GM19043 (cell line): ENCODE results near the gene FGFRL1.

ENCODE experiments used
- ATAC-seq: cut with Tn5 transposase; IDR thresholded peaks from one replicate; pipeline ENCODE4 v1.9.1; 2021; ENCODE audit warnings: low read depth; ENCODE audit not compliant: unreplicated experiment

The FGFRL1 gene, protein sequence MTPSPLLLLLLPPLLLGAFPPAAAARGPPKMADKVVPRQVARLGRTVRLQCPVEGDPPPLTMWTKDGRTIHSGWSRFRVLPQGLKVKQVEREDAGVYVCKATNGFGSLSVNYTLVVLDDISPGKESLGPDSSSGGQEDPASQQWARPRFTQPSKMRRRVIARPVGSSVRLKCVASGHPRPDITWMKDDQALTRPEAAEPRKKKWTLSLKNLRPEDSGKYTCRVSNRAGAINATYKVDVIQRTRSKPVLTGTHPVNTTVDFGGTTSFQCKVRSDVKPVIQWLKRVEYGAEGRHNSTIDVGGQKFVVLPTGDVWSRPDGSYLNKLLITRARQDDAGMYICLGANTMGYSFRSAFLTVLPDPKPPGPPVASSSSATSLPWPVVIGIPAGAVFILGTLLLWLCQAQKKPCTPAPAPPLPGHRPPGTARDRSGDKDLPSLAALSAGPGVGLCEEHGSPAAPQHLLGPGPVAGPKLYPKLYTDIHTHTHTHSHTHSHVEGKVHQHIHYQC

GRCh38 chr4:1011022-1011665 lies at the start of gene FGFRL1:
Gene FGFRL1 (plus strand): TSS chr4:1011626. CDS start chr4:1012486, 860 bp downstream.
- ATAC-seq = no peak

DNA sequence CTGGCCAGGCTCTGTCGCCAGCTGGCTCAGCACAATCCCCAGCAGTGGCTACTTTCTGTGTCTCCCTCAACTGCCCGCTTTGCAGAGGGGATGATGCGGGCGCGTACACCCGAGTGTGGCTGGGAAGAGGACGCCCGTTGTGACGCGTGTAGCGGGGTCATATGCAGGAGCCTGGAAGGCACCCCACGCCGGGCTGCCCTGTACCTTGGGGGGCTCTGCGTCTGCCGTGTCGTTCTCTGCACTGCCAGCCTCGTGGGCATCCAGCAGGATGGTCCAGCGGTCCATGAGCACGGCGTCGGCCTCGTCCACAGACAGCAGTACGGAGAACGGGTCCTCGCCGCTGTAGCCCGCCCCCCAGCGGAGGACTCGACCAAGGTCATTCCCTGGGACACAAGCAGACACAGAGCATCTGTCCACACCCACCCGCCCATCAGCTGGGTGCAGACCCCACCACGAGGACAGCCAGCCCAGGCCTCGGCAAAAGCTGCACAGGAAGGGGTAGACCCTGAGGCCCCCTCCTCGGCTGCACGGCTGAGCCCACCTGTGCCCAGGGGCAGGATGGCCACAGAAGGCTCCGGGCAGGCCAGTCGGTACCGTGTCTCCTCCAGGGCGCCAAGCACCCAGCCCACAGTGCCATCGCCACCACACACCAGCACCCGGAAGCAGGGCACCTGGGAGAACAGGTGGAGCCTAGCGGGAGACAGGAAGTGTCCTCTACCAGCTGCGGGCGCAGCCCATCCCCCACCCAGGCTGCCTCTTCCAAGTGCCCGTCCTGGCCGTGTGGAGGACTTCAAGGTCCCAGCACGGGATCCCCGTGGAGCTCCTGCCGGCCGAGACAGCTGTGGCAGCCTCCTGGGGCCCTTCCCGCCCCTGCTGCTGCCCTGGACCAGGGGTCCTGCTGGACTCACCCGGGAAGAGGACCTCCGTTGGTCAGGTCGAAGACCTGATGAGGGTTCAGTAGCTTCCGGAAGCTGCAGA lies 48.9 kb upstream of the FGFRL1 start:
- no peak for ATAC-seq

- ATAC-seq = no peak
These were observed 47.9 kb upstream of the FGFRL1 start for GRCh38 chr4:963276-964225.

GRCh38 chr4:964346-965025 lies 46.9 kb upstream of the FGFRL1 start:
- ATAC-seq = no peak

- ATAC-seq = no peak
These were observed 46.2 kb upstream of the FGFRL1 start for GRCh38 chr4:965048-965765.

DNA sequence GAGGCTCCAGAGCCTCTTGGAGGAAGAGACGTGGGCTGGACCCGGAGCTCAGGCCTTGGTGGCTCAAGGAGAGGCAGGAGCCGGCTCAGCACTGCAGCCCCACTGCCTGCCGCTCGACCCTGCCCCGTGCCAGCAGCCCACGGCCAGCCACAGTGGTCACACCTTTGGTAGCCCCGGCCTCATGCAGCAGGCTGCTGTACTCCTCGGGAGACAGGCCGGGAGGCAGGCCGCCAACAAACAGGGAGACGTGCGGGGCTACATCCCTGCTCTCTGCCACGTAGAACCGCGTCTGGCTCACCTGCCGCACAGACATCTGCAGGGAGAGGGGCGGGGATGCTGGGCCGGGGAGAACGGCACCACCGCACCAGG lies 45.7 kb upstream of the FGFRL1 start:
- ATAC-seq = no peak

DNA sequence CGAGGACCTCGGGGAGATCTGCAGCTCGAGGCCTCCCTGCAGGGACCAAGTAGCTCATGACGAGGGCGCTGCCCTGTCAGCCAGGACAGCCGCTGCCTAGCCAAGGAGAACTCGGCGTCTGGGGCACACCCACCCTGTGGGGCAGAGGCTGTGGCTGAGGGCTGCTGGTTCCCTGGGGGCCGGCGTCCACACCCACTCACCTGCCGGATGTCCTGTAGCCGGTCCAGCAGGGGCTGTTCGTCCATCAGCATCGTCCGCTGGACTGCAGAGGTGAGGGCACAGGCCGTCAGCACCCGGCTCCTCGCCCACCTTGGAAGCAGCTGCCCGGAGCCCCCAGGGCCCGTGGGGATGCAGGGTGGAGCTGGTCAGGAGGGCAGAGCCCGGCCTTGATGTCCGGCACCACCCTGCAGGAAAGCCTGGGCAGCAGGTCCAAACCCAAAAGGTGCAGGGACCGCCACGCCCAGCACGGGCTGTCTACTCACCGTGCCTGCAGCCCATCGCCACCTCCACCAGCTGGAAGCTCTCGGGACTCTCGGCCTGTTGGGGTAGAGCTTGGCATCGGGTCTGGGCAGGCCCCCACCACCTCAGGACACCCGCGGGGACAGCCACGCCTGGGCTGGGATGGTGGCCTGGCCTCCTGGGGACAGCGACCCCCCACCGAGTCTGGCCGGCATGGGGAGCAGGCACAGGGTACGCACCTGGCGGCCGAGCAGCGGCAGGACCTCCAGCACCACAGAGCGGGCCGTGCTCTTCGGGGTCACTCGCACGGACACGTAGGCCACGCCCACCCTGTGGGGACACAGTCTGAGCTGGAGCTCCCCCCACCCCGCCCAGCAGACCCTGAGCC lies 44.9 kb upstream of the FGFRL1 start:
- ATAC-seq = no peak

DNA sequence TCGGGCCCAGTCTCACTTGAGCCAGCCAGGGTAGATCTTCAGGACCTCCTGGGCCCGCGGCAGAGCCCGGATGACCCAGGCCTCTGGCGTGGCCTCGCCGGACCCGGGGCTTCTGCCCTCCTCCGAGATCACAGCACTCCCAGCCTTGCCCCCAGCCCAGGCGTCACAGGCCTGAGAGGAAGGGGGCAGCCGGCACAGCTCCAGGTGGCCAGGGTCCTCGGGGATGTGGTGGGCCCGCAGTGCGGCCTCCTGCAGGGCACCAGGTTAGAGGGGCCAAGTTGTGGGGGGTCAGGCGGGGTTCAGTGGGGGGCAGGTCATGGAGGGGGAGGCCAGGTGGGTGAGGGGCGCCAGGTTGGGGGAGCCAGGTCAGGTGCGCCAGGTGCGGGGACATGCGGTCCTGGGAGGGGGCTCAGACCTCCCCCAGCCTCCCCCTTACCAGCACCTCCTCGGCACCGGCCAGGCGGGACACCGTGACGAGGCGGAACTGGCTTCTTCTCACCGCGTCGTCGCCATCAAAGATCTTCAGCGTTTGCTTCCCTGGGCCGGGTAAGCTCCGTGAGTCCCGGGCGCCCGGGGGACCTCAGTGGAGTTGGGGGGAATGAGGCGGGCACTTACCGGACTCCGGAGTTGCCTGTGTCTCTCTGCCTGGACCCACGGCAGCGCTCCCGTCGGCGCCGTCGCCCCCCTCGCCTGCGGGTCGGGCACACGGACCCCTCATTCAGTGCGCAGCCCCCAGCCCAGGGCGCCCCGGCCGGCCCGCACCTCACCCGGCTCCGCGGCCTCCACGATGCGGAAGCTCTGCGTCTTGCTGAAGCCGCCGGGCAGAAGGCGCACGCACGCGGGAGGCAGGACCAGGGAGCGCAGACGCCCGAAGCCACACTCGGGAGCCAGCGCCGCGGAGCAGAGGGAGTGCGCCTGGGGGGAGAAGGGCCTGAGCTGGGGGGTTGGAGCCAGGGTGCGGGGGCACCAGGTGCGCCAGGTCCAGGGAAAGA lies 44.0 kb upstream of the FGFRL1 start:
- ATAC-seq = no peak

- ATAC-seq = no peak
These were observed 43.2 kb upstream of the FGFRL1 start for GRCh38 chr4:968221-968620.

DNA sequence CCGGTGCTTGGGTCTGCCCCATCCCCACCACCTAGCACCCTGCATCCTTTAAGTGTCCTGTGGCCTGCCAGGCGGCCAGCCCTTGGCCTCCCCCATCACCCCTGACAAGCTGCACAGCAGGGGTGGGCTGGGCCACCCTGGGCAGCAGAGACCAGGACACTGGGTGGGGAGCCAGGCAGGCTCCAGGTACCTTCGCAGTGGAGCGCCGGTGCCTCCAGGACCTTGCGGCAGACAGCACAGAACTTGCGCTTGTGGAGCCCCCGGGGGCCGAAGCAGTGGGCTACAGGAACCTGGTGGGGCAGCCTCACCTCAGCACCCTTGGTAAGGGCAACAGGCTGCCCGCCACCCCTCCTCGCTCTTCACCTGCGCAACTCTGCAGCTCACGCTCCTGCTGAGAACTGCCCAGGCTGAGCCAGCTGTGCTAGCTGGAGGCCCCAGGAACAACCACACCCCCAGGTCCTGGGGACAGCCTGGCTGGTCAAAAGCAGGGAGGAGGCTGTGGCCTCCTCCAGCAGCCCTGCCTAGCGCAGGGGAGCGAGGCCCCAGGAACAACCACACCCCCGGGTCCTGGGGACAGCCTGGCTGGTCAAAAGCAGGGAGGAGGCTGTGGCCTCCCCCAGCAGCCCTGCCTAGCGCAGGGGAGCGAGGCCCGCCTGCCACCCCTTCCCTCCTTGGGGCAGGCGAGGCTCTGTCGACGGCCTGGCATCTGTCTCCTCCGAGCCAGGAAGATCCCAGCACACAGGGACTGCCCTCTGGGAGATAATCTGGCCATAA lies 42.6 kb upstream of the FGFRL1 start:
- no peak for ATAC-seq

DNA sequence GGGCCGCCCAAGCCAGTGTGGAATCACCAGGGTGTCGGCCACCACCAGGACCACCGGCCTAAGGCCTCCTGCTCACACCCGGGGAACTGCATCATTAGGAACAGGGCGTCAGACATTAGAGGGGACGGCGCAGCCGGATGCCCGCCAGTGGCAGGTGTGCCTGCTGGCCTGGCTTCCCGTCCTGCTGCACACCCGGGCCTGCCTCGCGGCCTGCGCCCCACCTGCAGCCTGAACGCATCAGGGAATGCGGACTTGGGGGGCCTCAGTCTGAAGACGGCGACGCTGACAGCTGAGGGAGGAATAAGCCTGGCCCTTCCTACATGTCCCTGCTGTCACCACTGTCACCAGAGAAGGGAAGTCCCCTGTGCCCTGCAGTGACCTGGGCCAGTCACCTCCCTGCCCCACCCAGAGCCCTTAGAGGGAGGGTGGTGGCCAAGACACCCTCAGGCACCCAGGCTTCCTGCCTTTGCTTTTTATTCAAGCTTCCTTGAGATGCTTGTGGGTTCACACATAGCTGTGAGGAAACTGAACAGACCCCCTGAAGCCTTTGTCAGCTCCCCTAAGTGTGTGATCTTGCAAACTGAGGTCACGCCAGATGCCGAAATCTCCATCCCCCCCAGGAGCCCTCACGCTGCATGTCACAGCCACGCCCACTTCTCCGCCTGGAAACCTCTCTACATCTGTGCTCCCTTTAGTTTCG lies 41.2 kb upstream of the FGFRL1 start:
- ATAC-seq = no peak

GRCh38 chr4:970854-971520 lies 40.4 kb upstream of the FGFRL1 start:
- no peak for ATAC-seq

GRCh38 chr4:971666-972500 lies 39.5 kb upstream of the FGFRL1 start:
- ATAC-seq = no peak
